ENCODE measurements around the gene FSD1L.

The FSD1L gene

DNA sequence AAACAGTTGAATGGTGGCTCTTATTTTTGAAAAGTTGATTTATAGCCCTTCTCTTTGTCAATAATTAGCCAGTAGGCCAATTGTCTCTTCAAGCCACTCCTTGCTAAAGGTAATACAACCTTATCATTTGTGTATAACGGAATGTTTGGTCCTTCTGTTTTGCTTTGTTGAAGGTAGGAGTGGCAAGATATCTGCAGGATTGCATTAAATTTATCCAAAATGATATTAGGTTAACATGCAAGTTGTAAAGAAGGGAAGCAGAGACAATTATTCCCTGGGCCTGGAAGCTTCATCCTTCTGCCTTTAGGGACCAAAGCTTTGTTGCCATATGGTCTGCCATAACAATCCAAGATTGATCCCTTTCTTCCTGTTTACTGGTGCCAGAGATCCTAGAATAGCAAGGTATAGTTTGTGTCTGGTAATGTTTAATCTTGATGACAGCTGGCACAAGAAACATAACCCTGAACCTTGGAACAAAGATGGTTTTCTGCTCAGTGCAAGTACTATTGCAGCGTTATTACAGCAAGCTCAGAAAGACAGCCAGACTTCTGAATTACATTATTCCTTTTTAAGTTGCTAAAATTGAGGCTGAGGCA, 15.5 kb upstream of the FSD1L start:
- TF ChIP-seq PAX5 (IDR thresholded peaks at IDR 0.05; ENCODE audit: insufficient read depth, low read length, severe bottlenecking) = no peak
- no peak for TF ChIP-seq TAF1 (IDR thresholded peaks at IDR 0.05; ENCODE audit: low read depth, low read length)
- TF ChIP-seq POLR2AphosphoS5 (IDR thresholded peaks at IDR 0.05; ENCODE audit: low read depth, low read length) = no peak
- no peak for TF ChIP-seq SPI1 (IDR thresholded peaks at IDR 0.05; ENCODE audit: low read depth, low read length)
- no peak for TF ChIP-seq POU2F2 (IDR thresholded peaks at IDR 0.05; ENCODE audit: low read depth, low read length)
- TF ChIP-seq POLR2A (IDR thresholded peaks at IDR 0.05; ENCODE audit: low read depth, low read length) = no peak
- DNase-seq (ENCODE audit: insufficient read length, low spot score) (no peak), FAIRE-seq (no peak)

DNA sequence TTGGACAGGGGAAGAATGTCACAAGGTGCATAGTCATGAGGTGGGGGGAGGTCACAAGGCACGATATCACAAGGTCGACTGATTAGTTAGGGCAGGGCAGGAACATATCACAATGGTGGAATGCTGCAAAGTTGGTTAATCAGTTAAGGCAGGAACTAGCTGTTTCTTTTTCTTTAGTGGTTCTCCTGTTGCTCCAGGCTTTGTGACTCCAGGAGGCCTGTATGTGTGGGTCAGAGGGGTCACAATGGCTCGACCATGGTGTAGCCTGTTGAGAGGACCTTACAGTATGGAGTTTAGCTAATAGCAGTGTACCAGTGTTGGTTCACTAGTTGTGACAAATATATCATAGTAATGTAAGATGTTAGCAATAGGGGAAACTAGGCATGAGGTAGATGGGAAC, 12.4 kb upstream of the FSD1L start:
- TF ChIP-seq PAX5 (IDR thresholded peaks at IDR 0.05; ENCODE audit: insufficient read depth, low read length, severe bottlenecking) (no peak), POLR2A (IDR thresholded peaks at IDR 0.05; ENCODE audit: low read depth, low read length) (no peak), POU2F2 (IDR thresholded peaks at IDR 0.05; ENCODE audit: low read depth, low read length) (no peak), TAF1 (IDR thresholded peaks at IDR 0.05; ENCODE audit: low read depth, low read length) (no peak), SPI1 (IDR thresholded peaks at IDR 0.05; ENCODE audit: low read depth, low read length) (no peak), POLR2AphosphoS5 (IDR thresholded peaks at IDR 0.05; ENCODE audit: low read depth, low read length) (no peak)
- FAIRE-seq (no peak), DNase-seq (ENCODE audit: insufficient read length, low spot score) (no peak)

DNA sequence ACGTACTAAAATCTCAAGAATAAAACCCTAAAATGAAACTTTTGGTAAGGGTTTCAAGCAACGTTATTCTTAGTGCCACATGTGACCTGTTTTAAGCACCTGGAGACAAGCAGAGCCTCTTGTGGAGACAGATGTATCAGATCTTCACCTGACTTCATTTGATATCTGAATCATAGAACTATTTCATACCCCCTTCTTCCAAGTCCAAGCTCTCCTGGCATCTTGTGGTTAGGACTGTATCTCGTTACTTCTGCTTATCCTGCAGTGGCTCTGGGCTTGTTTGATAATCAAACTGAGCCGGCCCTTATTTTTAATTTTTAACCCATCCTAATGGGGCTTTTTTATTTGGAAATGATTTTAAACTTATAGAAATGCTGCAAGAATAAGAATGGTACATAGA, 11.1 kb upstream of the FSD1L start:
- TF ChIP-seq POU2F2 (IDR thresholded peaks at IDR 0.05; ENCODE audit: low read depth, low read length) (no peak), POLR2AphosphoS5 (IDR thresholded peaks at IDR 0.05; ENCODE audit: low read depth, low read length) (no peak), PAX5 (IDR thresholded peaks at IDR 0.05; ENCODE audit: insufficient read depth, low read length, severe bottlenecking) (no peak), POLR2A (IDR thresholded peaks at IDR 0.05; ENCODE audit: low read depth, low read length) (no peak), SPI1 (IDR thresholded peaks at IDR 0.05; ENCODE audit: low read depth, low read length) (no peak), TAF1 (IDR thresholded peaks at IDR 0.05; ENCODE audit: low read depth, low read length) (no peak)
- no peak for FAIRE-seq
- no peak for DNase-seq (ENCODE audit: insufficient read length, low spot score)

DNA sequence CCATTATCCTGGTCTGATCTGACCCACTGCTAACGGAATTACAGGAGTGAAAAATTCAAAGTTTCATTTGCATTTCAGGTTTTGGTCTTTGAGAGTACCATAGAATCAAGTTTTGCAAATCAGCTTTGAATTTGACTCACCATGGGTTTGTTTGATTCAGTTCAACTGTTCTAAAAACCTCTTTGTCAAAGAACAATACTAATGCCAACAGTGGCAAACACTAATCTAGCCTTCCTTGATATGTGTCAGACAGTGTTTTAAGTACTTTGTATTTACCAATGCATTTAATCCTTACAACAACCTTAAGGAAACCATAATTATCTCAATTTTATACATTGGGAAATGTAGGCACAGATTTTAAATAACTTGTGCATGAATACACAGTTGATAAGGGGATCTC, 10.1 kb upstream of the FSD1L start:
- DNase-seq (ENCODE audit: insufficient read length, low spot score) = no peak
- FAIRE-seq = no peak
- TF ChIP-seq POLR2AphosphoS5 (IDR thresholded peaks at IDR 0.05; ENCODE audit: low read depth, low read length) (no peak), POLR2A (IDR thresholded peaks at IDR 0.05; ENCODE audit: low read depth, low read length) (no peak), POU2F2 (IDR thresholded peaks at IDR 0.05; ENCODE audit: low read depth, low read length) (no peak), TAF1 (IDR thresholded peaks at IDR 0.05; ENCODE audit: low read depth, low read length) (no peak), SPI1 (IDR thresholded peaks at IDR 0.05; ENCODE audit: low read depth, low read length) (no peak), PAX5 (IDR thresholded peaks at IDR 0.05; ENCODE audit: insufficient read depth, low read length, severe bottlenecking) (no peak)

DNA sequence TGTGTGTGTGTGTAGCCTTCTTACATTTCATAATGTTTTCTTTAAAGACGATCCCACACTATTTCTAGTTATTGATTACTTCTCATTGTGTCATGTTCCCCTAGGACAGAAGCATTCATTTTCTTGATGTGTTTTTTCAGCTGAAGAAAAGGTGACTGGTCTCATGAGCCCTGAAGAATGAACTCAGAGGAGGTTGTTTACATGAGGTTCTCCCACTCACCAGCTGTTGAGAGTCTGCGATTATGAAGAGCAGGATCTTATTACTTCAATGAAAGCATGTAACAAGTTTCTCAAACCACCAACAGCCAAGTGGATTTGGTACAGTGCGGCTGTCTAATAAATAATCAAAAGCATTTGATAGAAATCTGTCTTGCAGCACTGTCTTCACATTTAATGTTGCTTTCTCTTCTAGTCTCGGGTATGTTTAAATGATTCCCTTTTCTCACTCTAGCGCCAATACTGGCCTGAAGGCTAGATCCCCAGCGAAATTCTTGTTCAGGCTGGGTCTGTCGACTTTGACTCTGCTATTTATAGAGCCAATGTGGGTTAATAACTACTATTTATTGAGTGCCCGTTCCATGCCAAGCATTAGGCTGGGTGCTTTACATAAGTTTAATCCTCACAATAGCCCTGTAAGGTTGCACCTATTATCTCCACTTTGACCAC, 9.6 kb upstream of the FSD1L start:
- no peak for FAIRE-seq

DNA sequence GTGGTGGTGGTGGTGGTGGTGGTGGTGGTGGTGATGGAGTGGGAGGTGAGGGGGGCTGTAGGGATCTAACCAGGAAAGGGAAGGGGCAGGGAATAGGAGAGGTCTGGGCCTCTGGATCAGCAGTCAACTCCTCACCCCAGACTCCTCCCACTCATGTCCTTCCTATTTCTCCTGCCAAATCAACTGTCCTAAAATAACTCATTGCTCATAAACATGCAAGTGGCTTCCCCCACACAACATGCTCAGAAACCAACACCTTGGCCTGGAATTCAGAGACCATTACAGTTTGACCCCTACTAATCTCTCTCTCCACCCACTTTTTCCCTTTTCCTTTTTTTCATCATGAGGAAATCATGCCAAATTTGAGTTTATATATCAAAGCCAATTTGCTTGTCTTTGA, 8.4 kb upstream of the FSD1L start:
- FAIRE-seq = no peak
- DNase-seq (ENCODE audit: insufficient read length, low spot score) = no peak
- TF ChIP-seq POLR2AphosphoS5 (IDR thresholded peaks at IDR 0.05; ENCODE audit: low read depth, low read length) (no peak), PAX5 (IDR thresholded peaks at IDR 0.05; ENCODE audit: insufficient read depth, low read length, severe bottlenecking) (no peak), POU2F2 (IDR thresholded peaks at IDR 0.05; ENCODE audit: low read depth, low read length) (no peak), POLR2A (IDR thresholded peaks at IDR 0.05; ENCODE audit: low read depth, low read length) (no peak)

More for the DNA sequence above, 9.6 kb upstream of the FSD1L start:
- no peak for DNase-seq (ENCODE audit: insufficient read length, low spot score)
- TF ChIP-seq POLR2AphosphoS5 (IDR thresholded peaks at IDR 0.05; ENCODE audit: low read depth, low read length) (no peak), SPI1 (IDR thresholded peaks at IDR 0.05; ENCODE audit: low read depth, low read length) (no peak), POLR2A (IDR thresholded peaks at IDR 0.05; ENCODE audit: low read depth, low read length) (no peak)

DNA sequence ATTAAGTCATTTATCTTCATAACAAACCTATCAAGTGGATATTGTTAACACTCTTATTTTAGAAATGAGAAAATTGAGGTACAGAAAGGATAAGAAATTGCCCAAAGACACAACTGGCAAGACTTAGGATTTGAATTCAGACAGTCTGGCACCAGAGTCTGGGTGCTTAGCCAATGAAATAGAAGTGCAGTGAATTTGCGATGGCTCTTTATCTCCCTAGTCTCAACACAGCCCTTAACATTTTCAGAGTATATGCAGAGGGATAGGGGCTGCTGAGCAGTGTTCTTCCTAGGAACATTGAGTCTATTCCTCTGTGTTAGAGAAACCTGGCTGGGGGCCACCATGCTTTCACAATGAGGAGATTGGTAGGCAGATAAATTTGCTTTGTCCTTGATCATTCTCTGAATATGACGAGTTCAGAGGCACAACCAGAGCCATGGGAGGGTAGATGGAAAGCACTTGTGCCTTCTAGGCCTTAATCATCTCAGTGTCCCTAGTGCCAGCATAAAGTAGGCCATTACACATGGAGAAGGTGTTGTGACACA, 6.1 kb upstream of the FSD1L start:
- TF ChIP-seq POU2F2 (IDR thresholded peaks at IDR 0.05; ENCODE audit: low read depth, low read length) = no peak
- TF ChIP-seq SPI1 (IDR thresholded peaks at IDR 0.05; ENCODE audit: low read depth, low read length) = no peak
- TF ChIP-seq TAF1 (IDR thresholded peaks at IDR 0.05; ENCODE audit: low read depth, low read length) = no peak
- TF ChIP-seq POLR2A (IDR thresholded peaks at IDR 0.05; ENCODE audit: low read depth, low read length) = no peak
- no peak for TF ChIP-seq POLR2AphosphoS5 (IDR thresholded peaks at IDR 0.05; ENCODE audit: low read depth, low read length)
- no peak for TF ChIP-seq PAX5 (IDR thresholded peaks at IDR 0.05; ENCODE audit: insufficient read depth, low read length, severe bottlenecking)
- no peak for DNase-seq (ENCODE audit: insufficient read length, low spot score)
- FAIRE-seq = no peak

DNA sequence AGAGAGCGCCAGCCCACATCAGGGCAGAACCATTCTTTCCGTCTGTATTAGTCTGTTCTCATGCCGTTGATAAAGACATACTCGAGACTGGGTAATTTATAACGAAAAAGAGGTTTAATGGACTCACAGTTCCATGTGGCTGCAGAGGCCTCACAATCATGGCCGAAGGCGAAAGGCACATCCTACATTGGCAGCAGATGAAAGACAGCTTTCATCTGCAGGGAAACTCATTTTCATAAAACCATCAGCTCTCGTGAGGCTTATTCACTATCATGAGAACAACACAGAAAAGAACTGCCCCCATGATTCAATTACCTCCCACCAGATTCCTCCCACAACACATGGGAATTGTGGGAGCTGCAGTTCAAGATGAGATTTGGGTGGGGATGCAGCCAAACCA, 4.7 kb upstream of the FSD1L start:
- DNase-seq (ENCODE audit: insufficient read length, low spot score) = no peak
- no peak for FAIRE-seq
- TF ChIP-seq SPI1 (IDR thresholded peaks at IDR 0.05; ENCODE audit: low read depth, low read length) = no peak
- no peak for TF ChIP-seq TAF1 (IDR thresholded peaks at IDR 0.05; ENCODE audit: low read depth, low read length)
- no peak for TF ChIP-seq POU2F2 (IDR thresholded peaks at IDR 0.05; ENCODE audit: low read depth, low read length)
- no peak for TF ChIP-seq POLR2AphosphoS5 (IDR thresholded peaks at IDR 0.05; ENCODE audit: low read depth, low read length)
- no peak for TF ChIP-seq PAX5 (IDR thresholded peaks at IDR 0.05; ENCODE audit: insufficient read depth, low read length, severe bottlenecking)
- TF ChIP-seq POLR2A (IDR thresholded peaks at IDR 0.05; ENCODE audit: low read depth, low read length) = no peak

DNA sequence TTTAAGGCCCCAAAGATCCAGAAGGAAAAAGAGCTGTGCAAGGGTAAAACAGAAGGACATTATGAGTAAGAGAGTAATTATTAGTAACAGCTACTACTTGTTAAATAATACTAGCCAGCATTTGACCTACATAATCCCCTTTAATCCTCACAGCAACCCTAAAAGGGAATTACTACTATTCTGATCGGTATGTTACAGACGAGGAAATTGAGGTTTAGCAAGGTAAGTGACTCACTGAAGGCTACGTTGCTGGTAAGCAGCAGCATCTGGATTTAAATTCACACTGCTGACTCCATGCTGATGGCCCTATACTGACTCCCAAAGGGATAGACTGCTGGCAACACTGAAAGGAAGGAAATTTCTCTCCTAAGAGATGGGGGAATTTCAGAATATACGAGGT, 3.7 kb upstream of the FSD1L start:
- DNase-seq (ENCODE audit: insufficient read length, low spot score) (no peak), FAIRE-seq (no peak)
- TF ChIP-seq POLR2A (IDR thresholded peaks at IDR 0.05; ENCODE audit: low read depth, low read length) = no peak
- TF ChIP-seq TAF1 (IDR thresholded peaks at IDR 0.05; ENCODE audit: low read depth, low read length) = no peak
- TF ChIP-seq POLR2AphosphoS5 (IDR thresholded peaks at IDR 0.05; ENCODE audit: low read depth, low read length) = no peak
- TF ChIP-seq PAX5 (IDR thresholded peaks at IDR 0.05; ENCODE audit: insufficient read depth, low read length, severe bottlenecking) = no peak
- TF ChIP-seq POU2F2 (IDR thresholded peaks at IDR 0.05; ENCODE audit: low read depth, low read length) = no peak
